Keratinocyte (primary cell): Measurements from ENCODE around the gene ATG14. TPM values are rescaled to one million over a fixed set of nuclear protein-coding genes. Genes with fewer than 3 reads are reported as not detected.

Experiments
- DNase-seq: peaks from one replicate; pipeline ENCODE4 v3.0.0-alpha.2; 2011; ENCODE audit warnings: low read depth, missing footprints, low spot score
- FAIRE-seq: peaks from 2 replicates; lab custom pipeline; 2011; peaks lifted over from hg19 to GRCh38; lab: Jason Lieb, UNC
- H2AFZ ChIP-seq: 2 replicates; pipeline ENCODE4 v1.6.0; 2012; ENCODE audit warnings: low read length, control low read depth, inconsistent platforms; ENCODE audit not compliant: control insufficient read depth
- H3K27ac ChIP-seq: 2 replicates; pipeline ENCODE4 v1.5.1; 2011; ENCODE audit warnings: low read length; ENCODE audit not compliant: control insufficient read depth, insufficient read depth
- H3K27me3 ChIP-seq: 3 replicates; pipeline ENCODE4 v1.6.0; 2011; ENCODE audit warnings: low read length; ENCODE audit not compliant: control insufficient read depth, insufficient read depth; ENCODE audit errors: extremely low read depth
- H3K36me3 ChIP-seq, 2 experiments: 2 replicates in 1 of 2; 3 replicates in 1 of 2; pipeline ENCODE4 v1.5.1; 2011; ENCODE audit warnings: low read length in 2 of 2, mild to moderate bottlenecking in 1 of 2; ENCODE audit not compliant: control insufficient read depth in 2 of 2, insufficient read depth in 2 of 2; ENCODE audit errors: extremely low read depth in 1 of 2
- H3K4me1 ChIP-seq: 3 replicates; pipeline ENCODE4 v1.5.1; 2011; ENCODE audit warnings: low read length; ENCODE audit not compliant: control insufficient read depth, insufficient read depth; ENCODE audit errors: extremely low read depth
- H3K4me2 ChIP-seq: 3 replicates; pipeline ENCODE4 v1.6.0; 2011; ENCODE audit warnings: low read depth, low read length; ENCODE audit not compliant: control insufficient read depth, insufficient read depth; ENCODE audit errors: extremely low read depth
- H3K4me3 ChIP-seq, 3 experiments: fragments of 200-600 bp in 1 of 3; sonication (generic) in 1 of 3; 2 replicates in 2 of 3; 3 replicates in 1 of 3; pipeline ENCODE4 v1.5.1; 2011 to 2016; ENCODE audit warnings: low read length in 3 of 3, mild to moderate bottlenecking in 3 of 3, control low read depth in 2 of 3, inconsistent platforms in 1 of 3, low read depth in 1 of 3, mixed read lengths in 1 of 3, mixed run types in 1 of 3, moderate library complexity in 1 of 3; ENCODE audit not compliant: control insufficient read depth in 2 of 3, insufficient read depth in 2 of 3; ENCODE audit errors: extremely low read depth in 1 of 3
- H3K79me2 ChIP-seq: 2 replicates; pipeline ENCODE4 v1.6.0; 2012; ENCODE audit warnings: low read length; ENCODE audit not compliant: control insufficient read depth, insufficient read depth
- H3K9ac ChIP-seq: 3 replicates; pipeline ENCODE4 v1.6.0; 2011; ENCODE audit warnings: low read length; ENCODE audit not compliant: control insufficient read depth, insufficient read depth; ENCODE audit errors: extremely low read depth
- H3K9me1 ChIP-seq: 3 replicates; pipeline ENCODE4 v1.6.0; 2011; ENCODE audit warnings: low read length; ENCODE audit not compliant: control insufficient read depth, insufficient read depth; ENCODE audit errors: extremely low read depth
- H3K9me3 ChIP-seq: 2 replicates; pipeline ENCODE4 v1.5.1; 2012; ENCODE audit warnings: low read depth, low read length; ENCODE audit not compliant: control insufficient read depth
- H4K20me1 ChIP-seq: 3 replicates; pipeline ENCODE4 v1.6.0; 2011; ENCODE audit warnings: low read length; ENCODE audit not compliant: control insufficient read depth, insufficient read depth; ENCODE audit errors: extremely low read depth
- EZH2 ChIP-seq: IDR thresholded peaks from one replicate; pipeline ENCODE4 v1.6.1; 2012; ENCODE audit warnings: inconsistent platforms, mild to moderate bottlenecking, low read length, moderate library complexity
- dilution Hi-C: fragments of 300-500 bp; cut with MboI; formaldehyde crosslinking; loops from one replicate; pipeline ENCODE4 v1.7.0; 2020; ENCODE audit warnings: low sequenced_read_pairs; ENCODE audit not compliant: extremely low pct_ligation_motif_present
- polyA plus RNA-seq, 5 experiments: library from polyadenylated mRNA; depleted of rRNA in 3 of 5; stranded (reverse) in 3 of 5; stranded (forward) in 1 of 5; unstranded in 1 of 5; fragments of >200 nt; gene quantifications; 1 replicate in 1 of 5; 2 replicates in 3 of 5; 3 replicates in 1 of 5; pipeline versions ENCODE4 v1.2.1 to v1.2.3, GENCODE V29; 2011 to 2012; ENCODE audit warnings: missing spikeins in 2 of 5, low read depth in 1 of 5, low replicate concordance in 1 of 5
- TF ChIP-seq, protein P1 (sequence below), 3 experiments: IDR thresholded peaks in 1 of 3; conservative IDR thresholded peaks in 1 of 3; optimal IDR thresholded peaks in 1 of 3; 2 replicates in 2 of 3; 3 replicates in 1 of 3; pipeline versions ENCODE3 to v1.5.1; 2011; ENCODE audit warnings: low read length in 3 of 3, mild to moderate bottlenecking in 3 of 3, moderate library complexity in 2 of 3, control low read depth in 1 of 3, inconsistent platforms in 1 of 3; ENCODE audit not compliant: insufficient read depth in 2 of 3; ENCODE audit errors: extremely low read depth in 1 of 3

Gene ATG14
- polyA plus RNA-seq, 1 donor (not counting 4 experiments of a cell fraction or from before 2014, with no cell fraction given), result 7.0 TPM

DNA sequence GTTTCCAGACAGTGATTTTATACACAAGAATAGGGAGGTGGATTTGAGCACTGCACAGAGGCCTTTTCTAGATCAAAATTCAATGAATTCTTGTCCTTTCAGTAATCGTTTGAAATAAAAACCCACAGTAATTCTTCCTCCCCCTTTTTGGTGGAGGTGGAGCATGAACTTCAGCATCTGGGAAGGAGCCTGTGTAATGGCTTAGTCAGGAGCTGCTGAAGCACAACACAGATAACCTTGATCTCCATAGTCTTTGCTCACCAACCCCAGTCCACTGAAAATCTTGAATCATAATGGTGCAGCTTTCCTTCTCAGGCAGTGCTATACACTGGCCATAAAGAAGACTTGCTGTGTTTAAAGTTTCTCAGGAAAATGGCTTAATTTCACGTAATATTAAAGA, 35.2 kb upstream of the ATG14 start:
- H3K79me2 ChIP-seq, result no peaks in the 10 kb centered on the region
- H3K9me1 ChIP-seq, result peaks cover 2% of the 10 kb centered on the region
- H3K27ac ChIP-seq, result peak overlapping the region; percentile 52
- H3K9me3 ChIP-seq, result no peaks in the 10 kb centered on the region
- H3K4me1 ChIP-seq, result peaks cover 47% of the 10 kb centered on the region
- no peak for TF ChIP-seq EZH2
- TF ChIP-seq, protein P1, sequence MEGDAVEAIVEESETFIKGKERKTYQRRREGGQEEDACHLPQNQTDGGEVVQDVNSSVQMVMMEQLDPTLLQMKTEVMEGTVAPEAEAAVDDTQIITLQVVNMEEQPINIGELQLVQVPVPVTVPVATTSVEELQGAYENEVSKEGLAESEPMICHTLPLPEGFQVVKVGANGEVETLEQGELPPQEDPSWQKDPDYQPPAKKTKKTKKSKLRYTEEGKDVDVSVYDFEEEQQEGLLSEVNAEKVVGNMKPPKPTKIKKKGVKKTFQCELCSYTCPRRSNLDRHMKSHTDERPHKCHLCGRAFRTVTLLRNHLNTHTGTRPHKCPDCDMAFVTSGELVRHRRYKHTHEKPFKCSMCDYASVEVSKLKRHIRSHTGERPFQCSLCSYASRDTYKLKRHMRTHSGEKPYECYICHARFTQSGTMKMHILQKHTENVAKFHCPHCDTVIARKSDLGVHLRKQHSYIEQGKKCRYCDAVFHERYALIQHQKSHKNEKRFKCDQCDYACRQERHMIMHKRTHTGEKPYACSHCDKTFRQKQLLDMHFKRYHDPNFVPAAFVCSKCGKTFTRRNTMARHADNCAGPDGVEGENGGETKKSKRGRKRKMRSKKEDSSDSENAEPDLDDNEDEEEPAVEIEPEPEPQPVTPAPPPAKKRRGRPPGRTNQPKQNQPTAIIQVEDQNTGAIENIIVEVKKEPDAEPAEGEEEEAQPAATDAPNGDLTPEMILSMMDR (optimal IDR thresholded peaks at IDR 0.05 in 1 of 3, IDR thresholded peaks at IDR 0.05 in 1 of 3, conservative IDR thresholded peaks at IDR 0.05 in 1 of 3; ENCODE audit: extremely low read depth in 1 of 3, insufficient read depth in 2 of 3, low read length in 3 of 3), result no peak
- peak overlapping the region; percentile 86 for H2AFZ ChIP-seq
- H4K20me1 ChIP-seq, result no peaks in the 10 kb centered on the region
- H3K27me3 ChIP-seq, result no peaks in the 10 kb centered on the region
- FAIRE-seq (peak; percentile 83), DNase-seq (no peak)
- H3K4me2 ChIP-seq, result peak overlapping the region; percentile 59
- peak overlapping the region; percentile 13 for H3K9ac ChIP-seq
- peak overlapping the region in 2 of 3 experiments; percentile 15 to 23 for H3K4me3 ChIP-seq
- dilution Hi-C loops, result no loop called here
- no peaks in the 10 kb centered on the region for H3K36me3 ChIP-seq

DNA sequence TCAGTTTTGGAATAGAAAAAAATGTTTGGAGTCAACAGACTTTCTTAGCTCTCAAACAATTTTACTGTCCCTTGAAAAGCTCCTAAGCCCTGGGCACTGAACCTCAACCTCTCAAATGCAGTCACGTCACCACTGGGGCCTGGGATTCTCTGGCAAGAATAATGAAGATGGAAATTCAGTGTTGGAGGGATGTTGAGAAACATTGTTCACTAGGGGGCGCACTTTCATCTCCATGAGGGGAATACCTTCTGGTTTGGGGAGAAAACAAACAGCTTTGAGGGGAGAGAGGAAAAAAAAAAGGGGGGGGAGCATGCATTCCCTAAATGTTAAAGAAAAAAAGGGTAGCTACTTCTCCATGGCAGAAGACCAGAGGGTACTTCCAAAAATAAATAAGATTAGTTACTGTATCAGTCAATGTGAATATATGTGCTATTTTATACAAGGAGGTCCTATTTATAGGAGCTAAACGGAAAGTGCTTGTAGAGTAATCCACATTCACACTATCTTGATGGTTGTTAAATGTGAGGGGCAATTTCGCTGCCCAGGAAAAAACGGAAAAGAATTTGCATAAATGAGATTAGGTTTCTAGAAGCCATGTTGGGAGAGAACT, 34.6 kb upstream of the ATG14 start:
- dilution Hi-C loops, result no loop called here
- no peak for TF ChIP-seq EZH2
- TF ChIP-seq, protein P1 (optimal IDR thresholded peaks at IDR 0.05 in 1 of 3, IDR thresholded peaks at IDR 0.05 in 1 of 3, conservative IDR thresholded peaks at IDR 0.05 in 1 of 3; ENCODE audit: extremely low read depth in 1 of 3, insufficient read depth in 2 of 3, low read length in 3 of 3), result peak; percentile 58 to 72 (median 71)
- DNase-seq, result no peak
- Histone ChIP-seq H3K9me3 (no peaks in the 10 kb centered on the region), H3K9me1 (peaks cover 2% of the 10 kb centered on the region), H3K79me2 (no peaks in the 10 kb centered on the region), H3K4me1 (peaks cover 41% of the 10 kb centered on the region), H4K20me1 (no peaks in the 10 kb centered on the region), H3K4me2 (peak overlapping the region; percentile 59), H3K27ac (peak overlapping the region; percentile 52), H3K4me3 (peak overlapping the region in 2 of 3 experiments; percentile 15 to 23), H3K27me3 (no peaks in the 10 kb centered on the region), H3K9ac (peak overlapping the region; percentile 13), H3K36me3 (no peaks in the 10 kb centered on the region), H2AFZ (peak overlapping the region; percentile 86)
- peak; percentile 60 for FAIRE-seq
